Iris pigment epithelial cell (primary cell): Measurements from ENCODE around the gene POLR3K.
"Not testable (repeated sequence)": the region's sequence is repeated elsewhere in the genome, so short reads cannot be mapped to it uniquely, and the experiment has no call there.

ENCODE experiments used
- DNase-seq: peaks from one replicate; pipeline ENCODE4 v3.0.0-alpha.2; 2011; ENCODE audit warnings: low read depth

POLR3K gene

GRCh38 chr16:63998-64913 lies 10.8 kb upstream of the POLR3K start:
- DNase-seq = no peak

- no peak for DNase-seq
Measured at GRCh38 chr16:63466-63865, 10.1 kb upstream of the POLR3K start.

GRCh38 chr16:62968-63391 lies 9.6 kb upstream of the POLR3K start:
- DNase-seq = no peak

- no peak for DNase-seq
Measured at GRCh38 chr16:62283-62967, 9.0 kb upstream of the POLR3K start.

GRCh38 chr16:61879-62281 lies 8.5 kb upstream of the POLR3K start:
- no peak for DNase-seq

- DNase-seq = no peak
Measured at GRCh38 chr16:60929-61878, 7.8 kb upstream of the POLR3K start.

- no peak for DNase-seq
Measured at GRCh38 chr16:60166-60565, 6.8 kb upstream of the POLR3K start.

GRCh38 chr16:59440-60059 lies 6.1 kb upstream of the POLR3K start:
- no peak for DNase-seq

- DNase-seq = no peak
Measured at GRCh38 chr16:58491-59439, 5.4 kb upstream of the POLR3K start.

- peak; percentile 32 for DNase-seq
Measured at GRCh38 chr16:57711-58110, 4.3 kb upstream of the POLR3K start.

- no peak for DNase-seq
Measured at GRCh38 chr16:56231-56927, 3.0 kb upstream of the POLR3K start.

- no peak for DNase-seq
Measured at GRCh38 chr16:55571-56136, 2.2 kb upstream of the POLR3K start.

- no peak for DNase-seq
Measured at GRCh38 chr16:54237-54581, 801 bp upstream of the POLR3K start.

- no peak for DNase-seq
Measured at GRCh38 chr16:50769-51591, 2.4 kb downstream of the POLR3K start.

GRCh38 chr16:47234-47633 lies 6.2 kb downstream of the POLR3K start:
- no peak for DNase-seq

- not testable (repeated sequence) for DNase-seq
Measured at GRCh38 chr16:46510-46909, 6.9 kb downstream of the POLR3K start.

- no peak for DNase-seq
Measured at GRCh38 chr16:45454-45853, 8.0 kb downstream of the POLR3K start.

- no peak for DNase-seq
Measured at GRCh38 chr16:44655-45054, 8.8 kb downstream of the POLR3K start.

- no peak for DNase-seq
Measured at GRCh38 chr16:43294-43693, 10.1 kb downstream of the POLR3K start.
